Measurements from ENCODE around the gene KRTAP5-8. TPM values are rescaled to one million over a fixed set of nuclear protein-coding genes. Genes with fewer than 3 reads are reported as not detected.

Gene KRTAP5-8
- total RNA-seq, 1 experiment from 2014 or later, result not detected

DNA sequence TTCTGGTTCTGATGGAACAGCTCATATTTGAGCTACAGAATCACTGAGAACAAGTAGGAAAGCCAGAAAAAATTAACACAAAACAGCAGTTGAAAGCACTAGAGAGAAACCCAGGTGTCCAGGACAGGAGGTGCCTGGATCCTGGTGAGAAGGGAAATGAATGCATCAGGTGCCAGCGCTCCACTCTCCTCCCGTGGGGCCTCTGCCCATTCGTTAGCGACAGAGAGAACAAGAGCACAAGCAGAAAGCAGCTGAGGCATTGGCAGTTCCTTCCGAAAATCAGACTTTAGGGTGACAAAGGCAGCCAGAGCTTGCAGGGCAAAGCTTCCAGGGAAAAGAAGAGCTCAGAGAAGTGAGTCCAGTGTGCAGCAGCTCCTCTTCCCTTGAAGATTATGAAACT is 30.7 kb upstream of the KRTAP5-8 start (continued):
- TF ChIP-seq AFF4 (CRISPR knock-in tag; IDR thresholded peaks at IDR 0.05; ENCODE audit: borderline replicate concordance) (no peak), IRF2 (CRISPR knock-in tag; IDR thresholded peaks at IDR 0.05; ENCODE audit: borderline replicate concordance, low read depth) (no peak), EMX1 (CRISPR knock-in tag; IDR thresholded peaks at IDR 0.05) (no peak)
- TF ChIP-seq, protein P1, sequence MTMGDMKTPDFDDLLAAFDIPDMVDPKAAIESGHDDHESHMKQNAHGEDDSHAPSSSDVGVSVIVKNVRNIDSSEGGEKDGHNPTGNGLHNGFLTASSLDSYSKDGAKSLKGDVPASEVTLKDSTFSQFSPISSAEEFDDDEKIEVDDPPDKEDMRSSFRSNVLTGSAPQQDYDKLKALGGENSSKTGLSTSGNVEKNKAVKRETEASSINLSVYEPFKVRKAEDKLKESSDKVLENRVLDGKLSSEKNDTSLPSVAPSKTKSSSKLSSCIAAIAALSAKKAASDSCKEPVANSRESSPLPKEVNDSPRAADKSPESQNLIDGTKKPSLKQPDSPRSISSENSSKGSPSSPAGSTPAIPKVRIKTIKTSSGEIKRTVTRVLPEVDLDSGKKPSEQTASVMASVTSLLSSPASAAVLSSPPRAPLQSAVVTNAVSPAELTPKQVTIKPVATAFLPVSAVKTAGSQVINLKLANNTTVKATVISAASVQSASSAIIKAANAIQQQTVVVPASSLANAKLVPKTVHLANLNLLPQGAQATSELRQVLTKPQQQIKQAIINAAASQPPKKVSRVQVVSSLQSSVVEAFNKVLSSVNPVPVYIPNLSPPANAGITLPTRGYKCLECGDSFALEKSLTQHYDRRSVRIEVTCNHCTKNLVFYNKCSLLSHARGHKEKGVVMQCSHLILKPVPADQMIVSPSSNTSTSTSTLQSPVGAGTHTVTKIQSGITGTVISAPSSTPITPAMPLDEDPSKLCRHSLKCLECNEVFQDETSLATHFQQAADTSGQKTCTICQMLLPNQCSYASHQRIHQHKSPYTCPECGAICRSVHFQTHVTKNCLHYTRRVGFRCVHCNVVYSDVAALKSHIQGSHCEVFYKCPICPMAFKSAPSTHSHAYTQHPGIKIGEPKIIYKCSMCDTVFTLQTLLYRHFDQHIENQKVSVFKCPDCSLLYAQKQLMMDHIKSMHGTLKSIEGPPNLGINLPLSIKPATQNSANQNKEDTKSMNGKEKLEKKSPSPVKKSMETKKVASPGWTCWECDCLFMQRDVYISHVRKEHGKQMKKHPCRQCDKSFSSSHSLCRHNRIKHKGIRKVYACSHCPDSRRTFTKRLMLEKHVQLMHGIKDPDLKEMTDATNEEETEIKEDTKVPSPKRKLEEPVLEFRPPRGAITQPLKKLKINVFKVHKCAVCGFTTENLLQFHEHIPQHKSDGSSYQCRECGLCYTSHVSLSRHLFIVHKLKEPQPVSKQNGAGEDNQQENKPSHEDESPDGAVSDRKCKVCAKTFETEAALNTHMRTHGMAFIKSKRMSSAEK (CRISPR knock-in tag; IDR thresholded peaks at IDR 0.05; ENCODE audit: borderline replicate concordance), result no peak

DNA sequence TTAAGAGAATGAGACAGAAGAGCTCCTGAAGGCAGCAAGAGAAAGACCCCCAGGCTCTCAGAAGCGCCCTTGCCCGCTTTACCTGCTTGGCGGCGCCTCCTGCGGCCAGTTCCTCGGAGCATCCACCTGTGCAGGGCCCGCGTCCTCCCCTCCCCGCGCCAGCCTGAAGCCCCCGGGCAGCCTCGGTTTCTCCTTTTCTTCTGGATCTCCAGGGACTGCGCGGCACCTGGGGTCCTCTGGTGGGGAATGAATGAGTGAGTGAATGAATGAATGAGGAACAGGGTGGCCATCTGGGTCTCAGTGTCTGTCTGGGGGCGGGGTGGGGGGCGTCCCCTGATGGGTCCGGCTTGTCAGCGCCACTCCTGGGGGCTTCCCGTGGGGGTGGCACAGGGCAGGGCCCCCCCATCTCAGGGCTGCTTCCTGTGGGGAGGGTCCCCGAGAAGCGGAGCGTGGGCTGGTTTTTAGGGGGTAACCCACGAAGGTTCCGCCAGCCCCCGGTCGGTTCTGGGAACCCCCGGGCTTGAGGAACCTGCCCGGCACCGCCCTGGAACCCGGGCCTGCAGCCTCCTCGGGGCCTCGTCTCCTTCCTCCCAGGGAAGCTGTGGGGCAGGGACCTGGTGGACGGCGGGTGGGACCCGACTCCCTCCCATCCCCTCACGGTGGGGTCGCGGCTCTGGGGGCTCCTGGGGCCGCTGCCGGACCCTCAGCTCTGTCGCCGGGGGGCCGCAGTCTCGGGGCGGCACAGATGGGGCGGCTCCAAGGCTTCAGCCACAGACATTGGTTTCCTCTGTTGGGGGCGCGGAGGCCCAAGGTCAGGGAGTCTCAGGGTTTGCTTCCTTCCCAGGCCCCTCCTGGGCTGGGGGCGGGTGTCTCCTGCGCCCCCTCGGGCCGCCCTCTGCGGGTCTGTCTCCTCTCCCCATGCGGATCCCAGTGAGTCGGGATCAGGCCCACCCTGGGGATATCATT is 19.0 kb upstream of the KRTAP5-8 start:
- ChIA-PET POLR2A (no interaction called here), CTCF (interaction anchor here (1.0 to 1.6 kb wide), 2 partner anchors 14 to 61 kb away, joined by 3 to 4 read pairs; no protein-coding TSS in a partner anchor)
- DNase-seq (ENCODE audit: low spot score), result no peak
- Mint-ChIP-seq H3K4me1 (no peaks in the 10 kb centered on the region), H3K27ac (no peak overlapping the region), H3K4me3 (no peak overlapping the region), H3K27me3 (ENCODE audit: low read depth) (peaks cover 8% of the 10 kb centered on the region), H3K36me3 (no peaks in the 10 kb centered on the region), H3K9me3 (peaks cover 15% of the 10 kb centered on the region)
- TF ChIP-seq ELF4 (CRISPR knock-in tag; IDR thresholded peaks at IDR 0.05; ENCODE audit: low read depth) (no peak), MLX (CRISPR knock-in tag; IDR thresholded peaks at IDR 0.05) (no peak), HMGXB4 (CRISPR knock-in tag; IDR thresholded peaks at IDR 0.05) (no peak), NR1H2 (CRISPR knock-in tag; IDR thresholded peaks at IDR 0.05) (no peak), NFE2L1 (CRISPR knock-in tag; IDR thresholded peaks at IDR 0.05) (no peak), RORB (CRISPR knock-in tag; IDR thresholded peaks at IDR 0.05) (no peak), PREB (CRISPR knock-in tag; IDR thresholded peaks at IDR 0.05; ENCODE audit: borderline replicate concordance) (no peak)
- TF ChIP-seq, protein P1 (CRISPR knock-in tag; IDR thresholded peaks at IDR 0.05; ENCODE audit: borderline replicate concordance), result no peak
- ATAC-seq, result no peak
